Transverse colon (tissue), 4 donors: ENCODE data around the gene MROH2A. TPM values are rescaled to one million over a fixed set of nuclear protein-coding genes. Genes with fewer than 3 reads are reported as not detected.

Experiments used
- DNase-seq: peaks from one replicate; pipeline ENCODE4 v3.0.0-alpha.2; 2019
- H3K27ac ChIP-seq, 4 donors: fragments of 200-600 bp; sonication (generic); 2 replicates each; pipeline ENCODE4 v1.5.1; 2016 to 2018; ENCODE audit warnings: inconsistent platforms in 4 of 4
- H3K27me3 ChIP-seq: fragments of 200-600 bp; sonication (generic); 2 replicates; pipeline ENCODE4 v1.5.1; 2017; ENCODE audit warnings: inconsistent platforms
- H3K36me3 ChIP-seq, 4 donors: fragments of 200-600 bp; sonication (generic); 2 replicates each; pipeline ENCODE4 v1.5.1; 2017 to 2019; ENCODE audit warnings: inconsistent platforms in 4 of 4
- H3K4me1 ChIP-seq, 4 donors: fragments of 200-600 bp; sonication (generic); 2 replicates each; pipeline ENCODE4 v1.5.1; 2017 to 2020; ENCODE audit warnings: inconsistent platforms in 4 of 4
- H3K4me3 ChIP-seq, 4 donors: fragments of 200-600 bp; sonication (generic); 1 replicate in 1 of 4; 2 replicates in 3 of 4; pipeline versions ENCODE4 v1.5.1 to v1.6.1; 2017 to 2019; ENCODE audit warnings: inconsistent platforms in 4 of 4
- H3K9me3 ChIP-seq, 2 donors: fragments of 200-600 bp; sonication (generic); 2 replicates each; pipeline ENCODE4 v1.5.1; 2017 to 2019; ENCODE audit warnings: inconsistent platforms in 2 of 2
- EP300 ChIP-seq: sonication (generic); formaldehyde crosslinking; IDR thresholded peaks from one replicate; pipeline ENCODE4 v1.6.1; 2017; ENCODE audit warnings: antibody characterized with exemption, low read depth
- POLR2A ChIP-seq: fragments of 450-650 bp; IDR thresholded peaks from one replicate; pipeline ENCODE4 v1.6.1; 2016; ENCODE audit warnings: antibody characterized with exemption, mild to moderate bottlenecking, moderate library complexity
- POLR2AphosphoS5 ChIP-seq, 3 donors: sonication (generic); formaldehyde crosslinking; IDR thresholded peaks; one replicate each; pipeline ENCODE4 v1.6.1; 2016; ENCODE audit warnings: antibody characterized with exemption in 3 of 3
- WGBS, 2 donors: methylation state at CpG; one replicate each; pipeline ENCODE4 v1.1.5; 2018; ENCODE audit warnings: low coverage in 1 of 2; 5-methylcytosine and 5-hydroxymethylcytosine counted together
- in situ Hi-C, 4 donors: fragments of 200-750 bp; cut with MboI; loops; one replicate each; pipeline versions ENCODE4 v1.15.0 to v1.15.1; 2017; ENCODE audit warnings: low sequenced_read_pairs in 3 of 4, low pct_ligation_motif_present in 1 of 4, low pct_unique_long_range_greater_than_20kb in 1 of 4
- intact Hi-C: fragments of 100-400 bp; cut with DNase I; formaldehyde crosslinking; loops from one replicate; pipeline ENCODE4 v1.15.1; 2023; ENCODE audit warnings: low total_unique reads
- total RNA-seq, 4 donors: library from RNA; depleted of rRNA; stranded (reverse); fragments of >200 nt; gene quantifications; one replicate each; pipeline ENCODE4 v1.1.0, GENCODE V29; 2016
- TF ChIP-seq, protein P1 (sequence below), 5 experiments: fragments of 200-600 bp in 3 of 5; fragments of 450-650 bp in 2 of 5; sonication (generic) in 3 of 5; IDR thresholded peaks; 1 replicate in 2 of 5; 2 replicates in 3 of 5; pipeline ENCODE4 v1.5.1; 2016 to 2017; ENCODE audit warnings: antibody characterized with exemption in 5 of 5, inconsistent platforms in 3 of 5, mild to moderate bottlenecking in 2 of 5, moderate library complexity in 1 of 5

The MROH2A gene
- total RNA-seq, 4 donors from 2014 or later, result 0.14 TPM; not detected in 3

DNA sequence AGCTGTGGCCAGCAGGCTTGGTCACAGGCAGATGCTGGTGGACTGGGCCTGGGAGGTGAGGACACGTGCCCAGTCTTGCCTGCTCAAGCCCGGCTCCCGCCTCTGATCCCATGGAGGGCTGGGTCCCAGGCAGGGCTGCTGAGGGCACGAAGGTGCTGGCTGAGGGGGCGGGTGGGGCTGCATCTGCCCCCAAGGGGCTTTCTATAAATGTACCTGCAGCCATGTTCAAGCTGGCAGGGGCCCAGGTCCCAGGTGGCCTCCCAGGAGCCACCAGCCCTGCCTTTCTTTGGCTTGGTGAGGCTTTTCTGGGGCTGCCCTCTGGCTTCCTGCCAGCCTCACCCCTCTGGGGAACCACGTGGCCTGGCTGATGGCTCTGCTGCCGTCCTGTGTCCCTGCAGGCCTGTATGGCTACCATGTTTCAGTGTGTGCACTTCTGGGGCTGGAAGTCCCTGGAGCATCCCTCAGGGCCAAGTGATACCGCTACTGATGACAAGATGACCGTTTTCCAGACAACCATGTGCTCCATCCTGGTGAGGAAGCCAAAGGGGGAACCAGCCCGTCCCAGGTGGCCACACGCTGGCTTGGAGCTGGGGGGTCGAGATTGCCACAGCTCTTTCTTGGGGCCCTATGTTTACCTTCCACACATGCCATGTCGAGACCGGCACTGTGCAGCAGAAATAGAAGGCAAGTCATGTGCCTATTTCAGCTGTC is 53.0 kb downstream of the MROH2A start:
- Histone ChIP-seq H3K4me3 (no peak overlapping the region), H3K4me1 (no peaks in the 10 kb centered on the region), H3K27me3 (no peaks in the 10 kb centered on the region), H3K27ac (no peak overlapping the region), H3K36me3 (no peaks in the 10 kb centered on the region), H3K9me3 (peaks cover 0 to 2% of the 10 kb centered on the region in 2 donors)
- no peak for DNase-seq
- TF ChIP-seq EP300 (no peak), POLR2AphosphoS5 (IDR thresholded peaks at IDR 0.05) (no peak), POLR2A (no peak)
- TF ChIP-seq, protein P1, sequence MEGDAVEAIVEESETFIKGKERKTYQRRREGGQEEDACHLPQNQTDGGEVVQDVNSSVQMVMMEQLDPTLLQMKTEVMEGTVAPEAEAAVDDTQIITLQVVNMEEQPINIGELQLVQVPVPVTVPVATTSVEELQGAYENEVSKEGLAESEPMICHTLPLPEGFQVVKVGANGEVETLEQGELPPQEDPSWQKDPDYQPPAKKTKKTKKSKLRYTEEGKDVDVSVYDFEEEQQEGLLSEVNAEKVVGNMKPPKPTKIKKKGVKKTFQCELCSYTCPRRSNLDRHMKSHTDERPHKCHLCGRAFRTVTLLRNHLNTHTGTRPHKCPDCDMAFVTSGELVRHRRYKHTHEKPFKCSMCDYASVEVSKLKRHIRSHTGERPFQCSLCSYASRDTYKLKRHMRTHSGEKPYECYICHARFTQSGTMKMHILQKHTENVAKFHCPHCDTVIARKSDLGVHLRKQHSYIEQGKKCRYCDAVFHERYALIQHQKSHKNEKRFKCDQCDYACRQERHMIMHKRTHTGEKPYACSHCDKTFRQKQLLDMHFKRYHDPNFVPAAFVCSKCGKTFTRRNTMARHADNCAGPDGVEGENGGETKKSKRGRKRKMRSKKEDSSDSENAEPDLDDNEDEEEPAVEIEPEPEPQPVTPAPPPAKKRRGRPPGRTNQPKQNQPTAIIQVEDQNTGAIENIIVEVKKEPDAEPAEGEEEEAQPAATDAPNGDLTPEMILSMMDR (IDR thresholded peaks at IDR 0.05), result no peak
- intact Hi-C loops, result no loop called here
- WGBS, 2 donors, result 63 to 71% methylated on average over 6 to 13 of the region's 14 CpGs
- in situ Hi-C loops, result loop anchor here in 1 of 4 donors (25.0 kb wide), 1 partner anchor 369 kb away; no protein-coding TSS in a partner anchor

DNA sequence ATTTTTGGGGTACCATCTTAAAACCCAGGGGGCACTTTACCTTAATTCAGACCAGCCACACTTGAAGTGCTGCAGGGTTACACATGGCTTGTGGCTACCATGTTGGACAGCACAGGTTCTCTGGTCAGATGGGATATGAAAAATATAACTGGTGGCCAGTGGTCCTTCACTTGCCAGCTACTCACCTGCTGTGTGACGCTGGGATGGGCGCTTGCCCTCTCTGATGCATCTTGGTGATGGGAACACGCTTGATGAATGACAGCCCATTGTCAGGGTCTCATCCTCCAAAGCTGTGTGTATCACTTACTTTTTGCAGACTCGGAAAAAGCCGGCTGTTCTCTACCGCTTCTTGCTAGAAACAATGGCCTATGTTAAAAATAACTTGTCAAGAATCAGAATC is 53.7 kb downstream of the MROH2A start:
- H3K27me3 ChIP-seq, result no peaks in the 10 kb centered on the region
- no peaks in the 10 kb centered on the region for H3K36me3 ChIP-seq
- WGBS, 2 donors, result 95% methylated on average over 6 of the region's 6 CpGs; no CpG with 5 or more reads in 1 of the 2 donors
- no peaks in the 10 kb centered on the region for H3K4me1 ChIP-seq
- in situ Hi-C loops, result loop anchor here in 1 of 4 donors (25.0 kb wide), 1 partner anchor 370 kb away; no protein-coding TSS in a partner anchor
- H3K27ac ChIP-seq, result no peak overlapping the region
- H3K9me3 ChIP-seq, result no peaks in the 10 kb centered on the region
- TF ChIP-seq, protein P1 (IDR thresholded peaks at IDR 0.05), result no peak
- no peak for TF ChIP-seq EP300
- intact Hi-C loops, result no loop called here
- DNase-seq, result peak; percentile 2
- no peak overlapping the region for H3K4me3 ChIP-seq

DNA sequence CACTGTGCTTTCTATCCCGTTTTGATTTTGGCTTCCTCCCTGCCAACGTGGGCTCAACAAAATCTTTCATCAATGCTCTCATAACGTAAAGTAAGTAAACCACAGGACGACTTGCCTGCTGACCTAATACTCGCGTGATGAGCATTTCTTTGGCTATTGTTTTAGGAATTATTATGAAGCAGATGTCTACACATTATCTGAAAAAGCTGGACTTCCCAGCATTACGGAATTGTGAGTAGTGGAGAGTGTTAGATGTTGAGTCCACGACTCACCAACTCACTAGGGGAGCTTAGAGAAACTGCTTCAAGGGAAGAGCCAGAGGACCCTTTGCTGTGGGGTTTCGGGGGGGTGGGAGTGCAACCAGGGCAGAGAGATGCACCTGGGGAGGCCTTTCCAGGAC is 54.3 kb downstream of the MROH2A start:
- no peak overlapping the region for H3K4me3 ChIP-seq
- no peaks in the 10 kb centered on the region for H3K36me3 ChIP-seq
- in situ Hi-C loops, result loop anchor here in 1 of 4 donors (25.0 kb wide), 1 partner anchor 370 kb away; no protein-coding TSS in a partner anchor
- no peak for TF ChIP-seq POLR2AphosphoS5 (IDR thresholded peaks at IDR 0.05)
- TF ChIP-seq, protein P1 (IDR thresholded peaks at IDR 0.05), result no peak
- TF ChIP-seq EP300, result no peak
- TF ChIP-seq POLR2A, result no peak
- intact Hi-C loops, result no loop called here
- WGBS, 2 donors, result 77 to 79% methylated on average over 8 to 9 of the region's 9 CpGs
- H3K27me3 ChIP-seq, result no peaks in the 10 kb centered on the region
- no peak for DNase-seq
- H3K9me3 ChIP-seq, result no peaks in the 10 kb centered on the region
- no peak overlapping the region for H3K27ac ChIP-seq
- H3K4me1 ChIP-seq, result no peaks in the 10 kb centered on the region

DNA sequence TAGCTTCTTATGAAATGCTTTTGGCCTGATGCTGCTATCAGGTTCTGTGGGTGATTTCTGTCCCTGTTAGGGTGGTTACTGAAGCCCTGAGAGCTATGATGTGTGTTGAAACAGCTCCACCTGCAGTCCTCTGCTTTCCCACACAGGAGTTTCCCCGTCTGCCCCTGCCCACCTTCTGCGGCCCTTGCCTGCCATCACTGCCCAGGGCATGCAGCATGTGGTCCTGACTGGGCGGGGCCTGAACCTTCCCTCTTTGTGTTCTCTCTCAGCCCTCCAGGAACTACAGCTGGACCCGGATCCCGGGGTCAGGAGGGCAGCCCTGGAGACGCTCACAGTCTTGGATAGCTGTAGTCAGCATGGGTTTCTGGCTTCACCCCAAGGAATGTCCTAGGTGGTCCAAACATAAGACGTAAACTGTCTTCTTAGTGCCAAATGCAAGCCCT is 54.8 kb downstream of the MROH2A start:
- in situ Hi-C loops (loop anchor here in 1 of 4 donors (25.0 kb wide), 1 partner anchor 371 kb away; no protein-coding TSS in a partner anchor), intact Hi-C loops (no loop called here)

More for the DNA sequence above, 54.8 kb downstream of the MROH2A start:
- H3K27ac ChIP-seq, result no peak overlapping the region
- no peaks in the 10 kb centered on the region for H3K36me3 ChIP-seq
- H3K4me1 ChIP-seq, result no peaks in the 10 kb centered on the region
- H3K4me3 ChIP-seq, result no peak overlapping the region
- DNase-seq, result peak; percentile 18
- TF ChIP-seq, protein P1 (IDR thresholded peaks at IDR 0.05), result peak in 4 of 5 experiments; percentile 19 to 38 (median 26)
- TF ChIP-seq POLR2AphosphoS5 (IDR thresholded peaks at IDR 0.05), result no peak
- no peaks in the 10 kb centered on the region for H3K9me3 ChIP-seq
- WGBS, 2 donors, result 46% methylated on average over 7 of the region's 7 CpGs; no CpG with 5 or more reads in 1 of the 2 donors
- H3K27me3 ChIP-seq, result no peaks in the 10 kb centered on the region
